ENCODE data around the gene GNB5. TPM values are rescaled to one million over a fixed set of nuclear protein-coding genes. Genes with fewer than 3 reads are reported as not detected.

The GNB5 gene
- total RNA-seq, 4 donors from 2014 or later, result 0.60 to 12.7 (median 7.8) TPM

GRCh38 chr15:52107238-52107637 lies 84.0 kb downstream of the GNB5 start:
- H3K9me3 ChIP-seq, result no peaks in the 10 kb centered on the region
- in situ Hi-C loops (cut with MboI; ENCODE audit: low pct_ligation_motif_present in 1 of 4, low pct_unique_long_range_greater_than_20kb in 1 of 4, low sequenced_read_pairs in 3 of 4) (no loop called here), intact Hi-C loops (cut with DNase I; ENCODE audit: low total_unique reads) (no loop called here)
- peaks cover 29% of the 10 kb centered on the region for H3K27me3 ChIP-seq
- 90 to 100% methylated on average over 1 to 6 of the region's 6 CpGs for WGBS, 2 donors (ENCODE audit: low coverage in 1 of 2)
- TF ChIP-seq POLR2AphosphoS5 (IDR thresholded peaks at IDR 0.05), result no peak
- no peak for TF ChIP-seq CTCF (IDR thresholded peaks at IDR 0.05)
- no peak for TF ChIP-seq POLR2A (IDR thresholded peaks at IDR 0.05)
- TF ChIP-seq EP300 (IDR thresholded peaks at IDR 0.05; ENCODE audit: low read depth), result no peak
- H3K27ac ChIP-seq, result no peak overlapping the region
- H3K36me3 ChIP-seq, result no peaks in the 10 kb centered on the region
- no peak overlapping the region for H3K4me3 ChIP-seq
- no peak for DNase-seq
- H3K4me1 ChIP-seq, result peaks cover 0 to 10% (median 7%) of the 10 kb centered on the region in 4 donors

- no peaks in the 10 kb centered on the region for H3K36me3 ChIP-seq
- peaks cover 23% of the 10 kb centered on the region for H3K27me3 ChIP-seq
- WGBS, 2 donors (ENCODE audit: low coverage in 1 of 2), result 78 to 80% methylated on average over 2 to 6 of the region's 6 CpGs
- no peak overlapping the region for H3K27ac ChIP-seq
- in situ Hi-C loops (cut with MboI; ENCODE audit: low pct_ligation_motif_present in 1 of 4, low pct_unique_long_range_greater_than_20kb in 1 of 4, low sequenced_read_pairs in 3 of 4) (no loop called here), intact Hi-C loops (cut with DNase I; ENCODE audit: low total_unique reads) (no loop called here)
- peaks cover 0 to 4% (median 1%) of the 10 kb centered on the region in 4 donors for H3K4me1 ChIP-seq
- H3K9me3 ChIP-seq, result no peaks in the 10 kb centered on the region
- DNase-seq, result no peak
- H3K4me3 ChIP-seq, result no peak overlapping the region
- TF ChIP-seq CTCF (IDR thresholded peaks at IDR 0.05) (no peak), EP300 (IDR thresholded peaks at IDR 0.05; ENCODE audit: low read depth) (no peak), POLR2AphosphoS5 (IDR thresholded peaks at IDR 0.05) (no peak), POLR2A (IDR thresholded peaks at IDR 0.05) (no peak)
These were observed 84.6 kb downstream of the GNB5 start for GRCh38 chr15:52106641-52107040.

DNA sequence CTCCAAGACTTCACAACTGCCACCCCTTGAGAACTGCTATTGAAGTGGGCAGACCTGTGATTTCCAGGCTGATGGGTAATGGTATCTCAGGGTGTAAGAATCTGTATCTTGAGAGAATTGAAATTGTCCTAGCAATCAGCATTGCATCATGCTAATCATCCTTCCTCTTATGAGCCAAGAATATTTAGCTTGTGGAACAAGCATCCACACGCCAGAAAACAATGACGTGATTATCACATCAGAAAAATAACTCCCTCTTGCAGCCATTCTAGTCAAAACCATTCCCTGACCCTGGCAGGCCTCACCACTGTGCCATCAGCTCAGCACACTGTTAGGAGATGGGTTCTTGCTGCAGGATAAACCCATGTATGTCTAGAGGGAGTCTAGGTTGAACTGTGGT lies 85.3 kb downstream of the GNB5 start:
- TF ChIP-seq POLR2A (IDR thresholded peaks at IDR 0.05) (no peak), POLR2AphosphoS5 (IDR thresholded peaks at IDR 0.05) (no peak), CTCF (IDR thresholded peaks at IDR 0.05) (no peak), EP300 (IDR thresholded peaks at IDR 0.05; ENCODE audit: low read depth) (no peak)
- Histone ChIP-seq H3K27ac (no peak overlapping the region), H3K36me3 (no peaks in the 10 kb centered on the region), H3K9me3 (no peaks in the 10 kb centered on the region), H3K4me1 (peaks cover 0 to 3% (median 1%) of the 10 kb centered on the region in 4 donors), H3K4me3 (no peak overlapping the region), H3K27me3 (peaks cover 18% of the 10 kb centered on the region)
- DNase-seq, result no peak
- in situ Hi-C loops (cut with MboI; ENCODE audit: low pct_ligation_motif_present in 1 of 4, low pct_unique_long_range_greater_than_20kb in 1 of 4, low sequenced_read_pairs in 3 of 4) (no loop called here), intact Hi-C loops (cut with DNase I; ENCODE audit: low total_unique reads) (no loop called here)
- WGBS, 2 donors (ENCODE audit: low coverage in 1 of 2), result 91 to 100% methylated on average over 2 of the region's 2 CpGs

DNA sequence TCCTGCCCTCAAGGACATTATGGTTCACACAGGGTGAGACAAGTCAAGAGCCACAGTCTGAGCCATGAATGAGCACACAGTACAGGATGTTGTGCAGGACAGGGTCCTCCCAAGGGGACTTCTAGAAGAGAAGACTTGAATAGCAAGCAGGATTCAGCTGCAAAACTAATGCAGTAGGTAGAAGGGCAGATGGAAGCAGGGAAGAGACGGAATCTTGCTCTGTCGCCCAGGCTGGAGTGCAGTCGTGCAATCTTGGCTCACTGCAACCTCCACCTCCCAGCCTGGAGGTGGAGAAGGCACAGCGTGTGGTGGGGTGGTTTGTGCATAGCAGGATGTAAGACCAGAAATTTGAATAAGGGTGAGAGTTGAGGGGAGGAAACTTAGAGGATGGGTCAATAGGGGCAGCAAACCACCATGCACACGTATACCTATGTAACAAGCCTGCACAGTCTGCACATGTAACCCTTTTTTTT lies 86.6 kb downstream of the GNB5 start:
- Histone ChIP-seq H3K27me3 (peaks cover 7% of the 10 kb centered on the region), H3K36me3 (no peaks in the 10 kb centered on the region), H3K4me1 (peaks cover 0 to 3% (median 1%) of the 10 kb centered on the region in 4 donors), H3K9me3 (no peaks in the 10 kb centered on the region), H3K4me3 (no peak overlapping the region), H3K27ac (no peak overlapping the region)
- WGBS, 2 donors (ENCODE audit: low coverage in 1 of 2), result 86 to 92% methylated on average over 5 of the region's 5 CpGs
- intact Hi-C loops (cut with DNase I; ENCODE audit: low total_unique reads), result no loop called here
- TF ChIP-seq EP300 (IDR thresholded peaks at IDR 0.05; ENCODE audit: low read depth), result no peak
- no peak for TF ChIP-seq POLR2AphosphoS5 (IDR thresholded peaks at IDR 0.05)
- no peak for TF ChIP-seq POLR2A (IDR thresholded peaks at IDR 0.05)
- no peak for TF ChIP-seq CTCF (IDR thresholded peaks at IDR 0.05)
- in situ Hi-C loops (cut with MboI; ENCODE audit: low pct_ligation_motif_present in 1 of 4, low pct_unique_long_range_greater_than_20kb in 1 of 4, low sequenced_read_pairs in 3 of 4), result no loop called here
- DNase-seq, result no peak
